ENCODE measurements around the gene CBR4.

DNA sequence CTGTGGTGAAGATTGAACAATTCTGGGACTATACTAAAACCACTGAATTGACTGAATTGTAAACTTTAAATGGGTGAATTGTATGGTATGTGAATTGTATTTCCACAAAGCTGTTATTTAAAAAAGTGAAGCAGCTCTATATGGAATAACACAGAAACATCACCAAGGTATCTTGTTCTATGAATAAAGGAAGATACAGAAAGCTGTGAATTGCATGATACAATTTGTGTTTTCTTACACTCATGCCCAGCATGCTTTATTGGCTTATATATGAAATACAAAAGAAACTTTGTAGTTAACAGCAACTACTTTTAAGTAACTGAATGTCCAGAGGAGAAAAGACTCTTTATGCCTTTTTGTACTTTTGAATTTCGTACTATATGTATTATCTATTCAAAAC is 11.5 kb downstream of the CBR4 start:
- TF ChIP-seq EP300 (IDR thresholded peaks at IDR 0.05) (no peak), POLR2A (IDR thresholded peaks at IDR 0.05) (no peak)
- TF ChIP-seq, protein P1, sequence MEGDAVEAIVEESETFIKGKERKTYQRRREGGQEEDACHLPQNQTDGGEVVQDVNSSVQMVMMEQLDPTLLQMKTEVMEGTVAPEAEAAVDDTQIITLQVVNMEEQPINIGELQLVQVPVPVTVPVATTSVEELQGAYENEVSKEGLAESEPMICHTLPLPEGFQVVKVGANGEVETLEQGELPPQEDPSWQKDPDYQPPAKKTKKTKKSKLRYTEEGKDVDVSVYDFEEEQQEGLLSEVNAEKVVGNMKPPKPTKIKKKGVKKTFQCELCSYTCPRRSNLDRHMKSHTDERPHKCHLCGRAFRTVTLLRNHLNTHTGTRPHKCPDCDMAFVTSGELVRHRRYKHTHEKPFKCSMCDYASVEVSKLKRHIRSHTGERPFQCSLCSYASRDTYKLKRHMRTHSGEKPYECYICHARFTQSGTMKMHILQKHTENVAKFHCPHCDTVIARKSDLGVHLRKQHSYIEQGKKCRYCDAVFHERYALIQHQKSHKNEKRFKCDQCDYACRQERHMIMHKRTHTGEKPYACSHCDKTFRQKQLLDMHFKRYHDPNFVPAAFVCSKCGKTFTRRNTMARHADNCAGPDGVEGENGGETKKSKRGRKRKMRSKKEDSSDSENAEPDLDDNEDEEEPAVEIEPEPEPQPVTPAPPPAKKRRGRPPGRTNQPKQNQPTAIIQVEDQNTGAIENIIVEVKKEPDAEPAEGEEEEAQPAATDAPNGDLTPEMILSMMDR (IDR thresholded peaks at IDR 0.05): no peak
